ENCODE results near the gene EPC2. TPM values are rescaled to one million over a fixed set of nuclear protein-coding genes. Genes with fewer than 3 reads are reported as not detected.

EPC2 gene
- total and polyA plus RNA-seq, 2 donors from 2014 or later, result 7.2 to 43.9 TPM

GRCh38 chr2:148702475-148702874 lies 57.9 kb downstream of the EPC2 start:
- Histone ChIP-seq H3K4me1 (ENCODE audit: control insufficient read depth in 2 of 3, insufficient read depth in 2 of 3, low read depth in 1 of 3, low read length in 3 of 3) (no peaks in the 10 kb centered on the region), H3K27me3 (ENCODE audit: control insufficient read depth, insufficient read depth, low read length) (no peaks in the 10 kb centered on the region), H3K9me3 (ENCODE audit: control insufficient read depth in 2 of 3, insufficient read depth in 1 of 3, low read length in 3 of 3) (peaks cover 0 to 17% (median 8%) of the 10 kb centered on the region in 3 donors), H3K27ac (ENCODE audit: low read depth in 2 of 2, low read length in 2 of 2) (no peak overlapping the region), H3K4me3 (ENCODE audit: low read length in 3 of 3) (no peak overlapping the region), H3K9ac (ENCODE audit: low read length in 3 of 3) (no peak overlapping the region), H3K36me3 (ENCODE audit: control insufficient read depth in 2 of 3, insufficient read depth in 3 of 3, low read length in 3 of 3) (peaks cover 0 to 2% (median 0%) of the 10 kb centered on the region in 3 donors)
- intact Hi-C loops (cut with DNase I), result no loop called here
- DNase-seq (no peak), FAIRE-seq (no peak)
- TF ChIP-seq CTCF (IDR thresholded peaks at IDR 0.05; ENCODE audit: borderline replicate concordance, extremely low read depth, insufficient read depth), result no peak

- TF ChIP-seq CTCF (IDR thresholded peaks at IDR 0.05; ENCODE audit: borderline replicate concordance, extremely low read depth, insufficient read depth), result no peak
- H3K27ac ChIP-seq (ENCODE audit: low read depth in 2 of 2, low read length in 2 of 2), result no peak overlapping the region
- no peaks in the 10 kb centered on the region for H3K27me3 ChIP-seq (ENCODE audit: control insufficient read depth, insufficient read depth, low read length)
- H3K9me3 ChIP-seq (ENCODE audit: control insufficient read depth in 2 of 3, insufficient read depth in 1 of 3, low read length in 3 of 3), result peaks cover 0 to 17% (median 8%) of the 10 kb centered on the region in 3 donors
- no peak for FAIRE-seq
- H3K9ac ChIP-seq (ENCODE audit: low read length in 3 of 3), result no peak overlapping the region
- no peak overlapping the region for H3K4me3 ChIP-seq (ENCODE audit: low read length in 3 of 3)
- intact Hi-C loops (cut with DNase I), result no loop called here
- no peak for DNase-seq
- H3K4me1 ChIP-seq (ENCODE audit: control insufficient read depth in 2 of 3, insufficient read depth in 2 of 3, low read depth in 1 of 3, low read length in 3 of 3), result no peaks in the 10 kb centered on the region
- peaks cover 0 to 2% (median 0%) of the 10 kb centered on the region in 3 donors for H3K36me3 ChIP-seq (ENCODE audit: control insufficient read depth in 2 of 3, insufficient read depth in 3 of 3, low read length in 3 of 3)
These were observed 59.7 kb downstream of the EPC2 start for GRCh38 chr2:148704247-148704646.

GRCh38 chr2:148716378-148716920 lies 71.9 kb downstream of the EPC2 start:
- TF ChIP-seq CTCF (IDR thresholded peaks at IDR 0.05; ENCODE audit: borderline replicate concordance, extremely low read depth, insufficient read depth), result no peak
- Histone ChIP-seq H3K4me3 (ENCODE audit: low read length in 3 of 3) (no peak overlapping the region), H3K9ac (ENCODE audit: low read length in 3 of 3) (no peak overlapping the region), H3K27ac (ENCODE audit: low read depth in 2 of 2, low read length in 2 of 2) (no peak overlapping the region), H3K4me1 (ENCODE audit: control insufficient read depth in 2 of 3, insufficient read depth in 2 of 3, low read depth in 1 of 3, low read length in 3 of 3) (no peaks in the 10 kb centered on the region), H3K9me3 (ENCODE audit: control insufficient read depth in 2 of 3, insufficient read depth in 1 of 3, low read length in 3 of 3) (no peaks in the 10 kb centered on the region), H3K27me3 (ENCODE audit: control insufficient read depth, insufficient read depth, low read length) (no peaks in the 10 kb centered on the region), H3K36me3 (ENCODE audit: control insufficient read depth in 2 of 3, insufficient read depth in 3 of 3, low read length in 3 of 3) (no peaks in the 10 kb centered on the region)
- FAIRE-seq (no peak), DNase-seq (no peak)
- intact Hi-C loops (cut with DNase I), result no loop called here

GRCh38 chr2:148718039-148718438 lies 73.5 kb downstream of the EPC2 start:
- H3K27me3 ChIP-seq (ENCODE audit: control insufficient read depth, insufficient read depth, low read length), result no peaks in the 10 kb centered on the region
- FAIRE-seq (no peak), DNase-seq (no peak)
- H3K9me3 ChIP-seq (ENCODE audit: control insufficient read depth in 2 of 3, insufficient read depth in 1 of 3, low read length in 3 of 3), result no peaks in the 10 kb centered on the region
- no peaks in the 10 kb centered on the region for H3K36me3 ChIP-seq (ENCODE audit: control insufficient read depth in 2 of 3, insufficient read depth in 3 of 3, low read length in 3 of 3)
- H3K4me3 ChIP-seq (ENCODE audit: low read length in 3 of 3), result no peak overlapping the region
- no peaks in the 10 kb centered on the region for H3K4me1 ChIP-seq (ENCODE audit: control insufficient read depth in 2 of 3, insufficient read depth in 2 of 3, low read depth in 1 of 3, low read length in 3 of 3)
- intact Hi-C loops (cut with DNase I), result no loop called here
- H3K9ac ChIP-seq (ENCODE audit: low read length in 3 of 3), result no peak overlapping the region
- no peak for TF ChIP-seq CTCF (IDR thresholded peaks at IDR 0.05; ENCODE audit: borderline replicate concordance, extremely low read depth, insufficient read depth)
- no peak overlapping the region for H3K27ac ChIP-seq (ENCODE audit: low read depth in 2 of 2, low read length in 2 of 2)

Data from kidney (tissue), 14 donors.